Gastroesophageal sphincter (tissue), 3 donors: ENCODE data around the gene MCF2L2.

Source experiments
- POLR2AphosphoS5 ChIP-seq: sonication (generic); formaldehyde crosslinking; IDR thresholded peaks from one replicate; pipeline ENCODE4 v1.6.1; 2017; ENCODE audit warnings: antibody characterized with exemption
- TF ChIP-seq, protein P1 (sequence below), 4 experiments: fragments of 200-600 bp in 2 of 4; fragments of 450-650 bp in 2 of 4; sonication (generic) in 1 of 4; IDR thresholded peaks; one replicate each; pipeline ENCODE4 v1.5.1; 2017 to 2019; ENCODE audit warnings: antibody characterized with exemption in 4 of 4, mild to moderate bottlenecking in 2 of 4, moderate library complexity in 2 of 4

- TF ChIP-seq, protein P1, sequence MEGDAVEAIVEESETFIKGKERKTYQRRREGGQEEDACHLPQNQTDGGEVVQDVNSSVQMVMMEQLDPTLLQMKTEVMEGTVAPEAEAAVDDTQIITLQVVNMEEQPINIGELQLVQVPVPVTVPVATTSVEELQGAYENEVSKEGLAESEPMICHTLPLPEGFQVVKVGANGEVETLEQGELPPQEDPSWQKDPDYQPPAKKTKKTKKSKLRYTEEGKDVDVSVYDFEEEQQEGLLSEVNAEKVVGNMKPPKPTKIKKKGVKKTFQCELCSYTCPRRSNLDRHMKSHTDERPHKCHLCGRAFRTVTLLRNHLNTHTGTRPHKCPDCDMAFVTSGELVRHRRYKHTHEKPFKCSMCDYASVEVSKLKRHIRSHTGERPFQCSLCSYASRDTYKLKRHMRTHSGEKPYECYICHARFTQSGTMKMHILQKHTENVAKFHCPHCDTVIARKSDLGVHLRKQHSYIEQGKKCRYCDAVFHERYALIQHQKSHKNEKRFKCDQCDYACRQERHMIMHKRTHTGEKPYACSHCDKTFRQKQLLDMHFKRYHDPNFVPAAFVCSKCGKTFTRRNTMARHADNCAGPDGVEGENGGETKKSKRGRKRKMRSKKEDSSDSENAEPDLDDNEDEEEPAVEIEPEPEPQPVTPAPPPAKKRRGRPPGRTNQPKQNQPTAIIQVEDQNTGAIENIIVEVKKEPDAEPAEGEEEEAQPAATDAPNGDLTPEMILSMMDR (IDR thresholded peaks at IDR 0.05): no peak
- TF ChIP-seq POLR2AphosphoS5: no peak
Observed at GRCh38 chr3:183156266-183156665, 272.2 kb downstream of the MCF2L2 start.
